Coronary artery (tissue), 2 donors: ENCODE data around the gene PLAAT3.
"Not testable (repeated sequence)": the region's sequence is repeated elsewhere in the genome, so short reads cannot be mapped to it uniquely, and the experiment has no call there.

ENCODE experiments used
- DNase-seq: peaks from one replicate; pipeline ENCODE4 v3.0.0-alpha.2; 2017; ENCODE audit warnings: low spot score
- H3K27ac ChIP-seq, 2 donors: fragments of 200-600 bp; sonication (generic); one replicate each; pipeline ENCODE4 v1.5.1; 2016 to 2019
- H3K4me3 ChIP-seq: fragments of 200-600 bp; sonication (generic); 2 replicates; pipeline ENCODE4 v1.5.1; 2016; ENCODE audit warnings: mild to moderate bottlenecking, moderate library complexity
- CTCF ChIP-seq: fragments of 200-600 bp; sonication (generic); IDR thresholded peaks from one replicate; pipeline ENCODE4 v1.5.1; 2019; ENCODE audit warnings: antibody characterized with exemption

Gene PLAAT3

DNA sequence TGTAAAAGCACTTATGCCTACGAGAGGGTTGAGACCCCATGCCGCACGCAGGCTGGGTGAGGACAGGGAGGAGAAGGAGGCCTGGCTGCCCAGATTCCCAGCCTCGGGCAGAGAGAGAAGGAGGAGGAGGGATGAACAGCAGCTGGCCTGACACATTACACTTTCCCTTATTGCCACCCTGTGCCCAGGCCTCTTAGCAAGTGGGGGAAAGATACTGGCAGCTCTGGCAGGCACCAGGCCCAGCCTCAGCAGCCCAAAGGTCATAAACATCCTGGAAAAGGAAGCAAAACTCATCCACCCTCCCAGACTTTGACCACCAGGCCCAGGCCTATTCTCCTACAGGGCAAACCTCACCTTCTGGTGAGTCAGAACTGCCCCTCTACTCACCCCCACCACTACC, 4.7 kb downstream of the PLAAT3 start:
- DNase-seq: peak; percentile 66

DNA sequence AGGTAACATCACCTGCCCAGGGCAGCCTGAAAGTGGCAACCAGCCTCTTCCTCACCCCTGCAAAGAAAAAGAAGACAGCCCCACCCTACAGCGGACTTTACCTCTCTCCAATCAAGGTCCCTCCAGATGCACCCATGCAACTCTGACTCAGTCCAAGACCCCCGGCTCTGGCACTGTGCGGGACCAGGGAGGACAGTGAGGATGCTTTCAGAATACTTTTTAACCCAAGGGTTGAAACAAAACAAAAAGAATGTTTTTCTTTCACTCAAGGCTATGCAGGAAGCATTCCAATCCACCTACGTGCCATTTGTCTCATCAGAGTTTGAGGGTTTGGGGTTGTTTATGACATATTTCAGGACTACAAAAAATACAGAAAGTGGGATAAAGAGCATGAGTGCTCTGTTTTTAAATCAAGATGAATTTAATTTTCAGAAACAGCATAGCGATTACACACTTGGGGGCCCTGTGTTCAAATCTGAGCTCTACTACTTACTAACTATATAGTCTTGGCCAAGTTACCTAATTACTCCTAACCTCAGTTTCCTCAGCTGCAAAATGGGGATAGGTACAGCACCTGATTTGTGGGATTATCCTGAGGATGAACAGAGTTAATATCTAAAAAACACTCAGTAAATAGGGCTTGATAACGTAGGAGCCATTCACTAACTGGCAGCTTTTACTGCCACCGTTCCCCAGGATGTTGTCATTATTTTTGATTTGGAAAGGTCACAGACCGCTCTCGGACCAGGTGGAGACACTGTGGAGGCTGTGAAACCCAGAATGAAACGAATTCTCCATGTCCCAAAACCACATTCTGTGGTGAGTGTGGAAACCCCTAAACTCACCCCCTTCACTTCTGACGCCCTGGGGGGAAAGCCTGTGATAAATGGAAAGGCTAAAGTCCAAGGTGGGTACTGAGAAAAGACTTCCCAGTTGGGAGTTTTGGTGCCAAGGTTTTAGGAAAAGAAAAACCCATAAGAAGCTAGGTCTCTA, 5.6 kb downstream of the PLAAT3 start:
- peak; percentile 31 for DNase-seq
- no peak for TF ChIP-seq CTCF
- H3K27ac ChIP-seq: peak overlapping the region in 1 of 2 donors; percentile 44
- no peak overlapping the region for H3K4me3 ChIP-seq

More for the DNA sequence above, 4.7 kb downstream of the PLAAT3 start:
- TF ChIP-seq CTCF: no peak
- H3K4me3 ChIP-seq: peak overlapping the region; percentile 8
- H3K27ac ChIP-seq: peak overlapping the region in 1 of 2 donors; percentile 44

- TF ChIP-seq CTCF: no peak
- DNase-seq: no peak
- Histone ChIP-seq H3K4me3 (no peak overlapping the region), H3K27ac (no peak overlapping the region)
These were observed 11.1 kb downstream of the PLAAT3 start for GRCh38 chr11:63603180-63603518.

DNA sequence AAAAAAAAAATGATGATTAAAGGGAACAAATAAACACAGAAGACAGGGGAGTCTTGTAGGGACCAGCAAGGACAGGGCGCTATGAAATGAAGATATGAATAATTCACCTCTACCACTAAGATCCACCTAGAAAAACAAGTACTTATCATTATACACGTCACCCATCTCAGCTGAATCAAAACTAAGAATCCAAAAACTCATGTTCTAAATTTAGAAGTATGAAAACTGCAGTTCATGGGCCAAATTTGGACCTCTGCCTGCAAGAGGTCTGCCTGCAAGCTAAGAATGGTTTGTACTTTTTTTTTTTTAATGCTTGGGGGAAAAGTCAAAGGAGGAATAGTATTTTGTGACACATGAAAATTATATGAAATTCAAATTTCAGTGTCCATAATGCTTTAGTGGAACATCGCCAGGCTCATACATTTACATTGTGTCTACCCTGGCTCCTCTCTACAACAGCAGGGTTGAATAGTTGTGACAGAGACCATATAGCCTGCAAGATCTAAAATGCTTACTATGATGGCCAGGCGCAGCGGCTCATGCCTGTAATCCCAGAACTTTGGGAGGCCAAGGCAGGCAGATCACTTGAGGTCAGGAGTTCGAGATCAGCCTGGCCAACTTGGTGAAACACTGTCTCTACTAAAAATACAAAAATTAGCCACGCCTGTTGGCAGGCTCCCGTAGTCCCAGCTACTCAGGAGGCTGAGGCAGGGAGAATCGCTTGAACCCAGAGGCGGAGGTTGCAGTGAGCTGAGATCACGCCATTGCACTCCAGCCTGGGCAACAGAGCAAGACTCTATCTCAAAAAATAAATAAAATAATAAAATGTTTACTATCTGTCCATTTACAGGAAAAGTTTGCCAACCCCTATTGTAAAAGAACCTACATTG, 11.7 kb downstream of the PLAAT3 start:
- not testable (repeated sequence) for H3K4me3 ChIP-seq, DNase-seq
- peak overlapping the region; percentile 15 to 68 for H3K27ac ChIP-seq

- TF ChIP-seq CTCF: no peak
- H3K4me3 ChIP-seq: no peak overlapping the region
- H3K27ac ChIP-seq: no peak overlapping the region
- no peak for DNase-seq
These were observed 14.8 kb downstream of the PLAAT3 start for GRCh38 chr11:63599211-63600122.

DNA sequence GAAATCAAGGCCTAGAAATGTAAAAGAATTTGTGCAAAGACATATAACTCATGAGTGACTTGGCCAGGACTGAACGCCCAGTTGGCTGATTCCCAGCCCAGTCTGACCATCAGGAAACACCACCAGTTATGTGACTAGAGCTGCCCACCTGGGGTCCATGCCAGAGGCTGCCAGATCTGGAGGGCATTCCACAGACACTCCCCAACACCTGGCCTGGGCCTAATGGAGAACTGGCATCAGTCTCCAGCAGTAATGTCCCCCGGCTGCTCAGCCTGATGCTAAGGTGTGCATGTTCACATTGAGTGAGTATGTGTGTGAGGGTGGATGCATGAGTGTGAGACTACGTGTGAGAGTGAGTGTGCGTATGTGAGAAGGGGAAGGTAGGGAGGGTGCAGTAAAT, 15.7 kb downstream of the PLAAT3 start:
- no peak for DNase-seq
- Histone ChIP-seq H3K27ac (no peak overlapping the region), H3K4me3 (no peak overlapping the region)
- TF ChIP-seq CTCF: no peak
